Panc1 (cell line): ENCODE results near the gene AGXT2. TPM values are rescaled to one million over a fixed set of nuclear protein-coding genes. Genes with fewer than 3 reads are reported as not detected.

Experiments
- ATAC-seq: fragments of 200-7000 bp; cut with Tn5 transposase; 2 replicates; pipeline ENCODE4 v1.9.1; 2020; ENCODE audit warnings: mild to moderate bottlenecking, moderate library complexity
- BruUV-seq: library from RNA; stranded (reverse); fragments of 400-500 nt; replicated peaks from 2 replicates; lab custom pipeline; 2021; lab: Mats Ljungman, UMichigan
- CTCF ChIA-PET: fragments of 300-600 bp; sonication (Branson Sonifier 250); formaldehyde crosslinking; loops from one replicate; lab custom pipeline; 2022; ENCODE audit warnings: antibody characterized with exemption; lab: Charles Lee
- POLR2A ChIA-PET: fragments of 300-600 bp; sonication (Branson Sonifier 250); formaldehyde crosslinking; loops from one replicate; lab custom pipeline; 2022; ENCODE audit warnings: antibody characterized with exemption; lab: Charles Lee
- DNase-seq: peaks from one replicate; pipeline ENCODE4 v3.0.0-alpha.2; 2010; ENCODE audit warnings: low read depth, low spot score
- H3K27ac ChIP-seq: 2 replicates; pipeline ENCODE4 v1.5.1; 2011; ENCODE audit warnings: mild to moderate bottlenecking, low read length, inconsistent platforms
- H3K27me3 ChIP-seq: fragments of 200-500 bp; sonication (Bioruptor generic); 2 replicates; pipeline ENCODE4 v1.6.0; 2014; ENCODE audit warnings: low read length, inconsistent platforms; ENCODE audit not compliant: control insufficient read depth, insufficient read depth
- H3K36me3 ChIP-seq: fragments of 200-500 bp; sonication (Bioruptor generic); 2 replicates; pipeline ENCODE4 v1.5.1; 2014; ENCODE audit warnings: inconsistent platforms, mild to moderate bottlenecking, low read length, moderate library complexity; ENCODE audit not compliant: control insufficient read depth, insufficient read depth
- H3K4me1 ChIP-seq: 2 replicates; pipeline ENCODE4 v1.5.1; 2011; ENCODE audit warnings: inconsistent platforms, mild to moderate bottlenecking, low read length, moderate library complexity; ENCODE audit not compliant: control insufficient read depth, insufficient read depth
- H3K4me3 ChIP-seq, 2 experiments: 2 replicates each; pipeline ENCODE4 v1.5.1; 2011 to 2012; ENCODE audit warnings: low read depth in 2 of 2, low read length in 2 of 2, mild to moderate bottlenecking in 2 of 2, inconsistent platforms in 1 of 2, moderate library complexity in 1 of 2
- H3K9me3 ChIP-seq: fragments of 200-500 bp; sonication (Bioruptor generic); 2 replicates; pipeline ENCODE4 v1.5.1; 2014; ENCODE audit warnings: low read depth, mild to moderate bottlenecking, inconsistent platforms, low read length, moderate library complexity; ENCODE audit not compliant: control insufficient read depth, insufficient read depth
- CTCF ChIP-seq: fragments of 450-650 bp; IDR thresholded peaks from 2 replicates; pipeline ENCODE4 v1.5.1; 2017; ENCODE audit warnings: mild to moderate bottlenecking
- POLR2AphosphoS5 ChIP-seq: IDR thresholded peaks from 2 replicates; pipeline ENCODE4 v1.6.1; 2012; ENCODE audit warnings: mild to moderate bottlenecking, low read depth, low read length, moderate library complexity
- REST ChIP-seq, 2 experiments: IDR thresholded peaks; 2 replicates each; pipeline ENCODE4 v1.6.1; 2011 to 2012; ENCODE audit warnings: low read depth in 2 of 2, control low read depth in 1 of 2, low read length in 1 of 2, mild to moderate bottlenecking in 1 of 2, moderate library complexity in 1 of 2; ENCODE audit not compliant: insufficient read depth in 1 of 2
- SIN3A ChIP-seq: IDR thresholded peaks from 2 replicates; pipeline ENCODE4 v1.6.1; 2012; ENCODE audit warnings: low read depth, mild to moderate bottlenecking, low read length, moderate library complexity, borderline replicate concordance; ENCODE audit not compliant: insufficient read depth
- TCF7L2 ChIP-seq: IDR thresholded peaks from 2 replicates; pipeline ENCODE4 v1.6.1; 2011; ENCODE audit warnings: mild to moderate bottlenecking, low read depth, low read length, inconsistent platforms
- in situ Hi-C: cut with HindIII; loops from 2 replicates; pipeline ENCODE4 v1.10.0; 2016; ENCODE audit warnings: low sequenced_read_pairs, low pct_unique_long_range_greater_than_20kb
- intact Hi-C: fragments of 100-400 bp; cut with micrococcal nuclease; formaldehyde crosslinking; loops from one replicate; pipeline ENCODE4 v1.10.0; 2022; ENCODE audit not compliant: unreplicated experiment
- total RNA-seq: library from RNA; stranded (reverse); gene quantifications from one replicate; pipeline ENCODE4 v1.2.1, GENCODE V29; 2021; ENCODE audit not compliant: unreplicated experiment

Gene AGXT2
- total RNA-seq, 1 experiment from 2014 or later = not detected

- intact Hi-C loops = no loop called here
Measured at GRCh38 chr5:35094948-35095347, 47.2 kb upstream of the AGXT2 start.

GRCh38 chr5:35092703-35093102, 45.0 kb upstream of the AGXT2 start:
- Histone ChIP-seq H3K4me3 (no peak overlapping the region), H3K27me3 (no peaks in the 10 kb centered on the region), H3K4me1 (no peaks in the 10 kb centered on the region), H3K9me3 (no peaks in the 10 kb centered on the region), H3K36me3 (no peaks in the 10 kb centered on the region), H3K27ac (no peak overlapping the region)
- BruUV-seq = no TSS peak
- TF ChIP-seq CTCF (no peak), SIN3A (no peak), POLR2AphosphoS5 (no peak), TCF7L2 (no peak), REST (IDR thresholded peaks at IDR 0.05; ENCODE audit: insufficient read depth in 1 of 2, low read depth in 2 of 2, low read length in 1 of 2) (no peak)
- no peak for DNase-seq
- ATAC-seq = no peak
- ChIA-PET POLR2A (no interaction called here), CTCF (no interaction called here)
- intact Hi-C loops = no loop called here
- in situ Hi-C loops = no loop called here

More at GRCh38 chr5:35094948-35095347, 47.2 kb upstream of the AGXT2 start:
- ATAC-seq = no peak
- Histone ChIP-seq H3K9me3 (no peaks in the 10 kb centered on the region), H3K27me3 (no peaks in the 10 kb centered on the region), H3K4me3 (no peak overlapping the region), H3K27ac (no peak overlapping the region), H3K36me3 (no peaks in the 10 kb centered on the region), H3K4me1 (no peaks in the 10 kb centered on the region)
- CTCF ChIA-PET = no interaction called here
- POLR2A ChIA-PET = no interaction called here
- no peak for DNase-seq
- in situ Hi-C loops = no loop called here
- BruUV-seq = no TSS peak
- no peak for TF ChIP-seq POLR2AphosphoS5

- Histone ChIP-seq H3K9me3 (no peaks in the 10 kb centered on the region), H3K36me3 (no peaks in the 10 kb centered on the region), H3K27ac (no peak overlapping the region), H3K4me1 (no peaks in the 10 kb centered on the region), H3K4me3 (no peak overlapping the region), H3K27me3 (no peaks in the 10 kb centered on the region)
- ChIA-PET CTCF (no interaction called here), POLR2A (interaction anchor here (0.6 kb wide), 1 partner anchor 64 kb away, joined by 6 read pairs; no protein-coding TSS in a partner anchor)
- ATAC-seq = no peak
- intact Hi-C loops (no loop called here), in situ Hi-C loops (no loop called here)
- TF ChIP-seq CTCF (no peak), TCF7L2 (no peak), POLR2AphosphoS5 (no peak), REST (IDR thresholded peaks at IDR 0.05; ENCODE audit: insufficient read depth in 1 of 2, low read depth in 2 of 2, low read length in 1 of 2) (no peak), SIN3A (no peak)
- no peak for DNase-seq
- no TSS peak for BruUV-seq
Measured at GRCh38 chr5:35091704-35092103, 44.0 kb upstream of the AGXT2 start.
